ENCODE data around the gene SMAD3.

The SMAD3 gene

DNA sequence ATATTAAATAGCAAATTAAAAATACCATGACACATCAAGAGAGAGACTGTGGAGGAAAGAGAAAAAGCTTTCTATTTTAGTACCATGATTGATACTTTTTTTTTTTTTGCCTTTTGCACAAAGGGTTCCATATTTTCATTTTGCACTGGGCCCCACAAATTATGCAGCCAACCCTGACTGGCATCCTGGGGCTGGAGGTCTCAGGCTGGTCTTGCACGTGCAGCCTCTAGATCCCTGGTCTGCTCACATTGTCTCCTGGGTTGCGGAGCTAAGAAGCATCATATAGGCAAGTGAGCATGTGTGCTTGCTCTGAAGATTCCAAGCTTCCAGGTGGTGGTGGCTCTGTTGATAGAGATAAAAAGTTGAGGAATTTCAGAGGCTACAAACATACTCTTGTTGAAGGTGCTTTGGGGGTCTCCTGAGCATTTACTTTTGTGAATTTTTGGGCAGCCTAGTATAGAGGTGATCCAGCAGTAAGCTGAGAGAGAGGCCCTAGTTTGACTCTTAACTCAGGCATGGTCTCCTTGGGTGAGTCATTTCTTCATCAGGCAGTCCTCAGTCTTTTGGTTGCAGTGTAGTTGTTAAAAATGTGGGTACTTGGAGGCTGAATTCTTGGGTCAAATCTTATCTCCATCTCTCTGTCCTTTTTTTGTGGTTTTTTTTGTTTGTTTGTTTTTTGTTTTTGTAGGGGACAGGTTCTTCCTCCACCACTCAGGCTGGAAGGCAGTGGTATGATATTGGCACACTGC lies 31.3 kb downstream of the SMAD3 start:
- DNase-seq (ENCODE audit: low read depth in 2 of 2), result no peak

- DNase-seq (ENCODE audit: low read depth in 2 of 2), result no peak
Measured at GRCh38 chr15:67097424-67097823, 32.0 kb downstream of the SMAD3 start.

DNA sequence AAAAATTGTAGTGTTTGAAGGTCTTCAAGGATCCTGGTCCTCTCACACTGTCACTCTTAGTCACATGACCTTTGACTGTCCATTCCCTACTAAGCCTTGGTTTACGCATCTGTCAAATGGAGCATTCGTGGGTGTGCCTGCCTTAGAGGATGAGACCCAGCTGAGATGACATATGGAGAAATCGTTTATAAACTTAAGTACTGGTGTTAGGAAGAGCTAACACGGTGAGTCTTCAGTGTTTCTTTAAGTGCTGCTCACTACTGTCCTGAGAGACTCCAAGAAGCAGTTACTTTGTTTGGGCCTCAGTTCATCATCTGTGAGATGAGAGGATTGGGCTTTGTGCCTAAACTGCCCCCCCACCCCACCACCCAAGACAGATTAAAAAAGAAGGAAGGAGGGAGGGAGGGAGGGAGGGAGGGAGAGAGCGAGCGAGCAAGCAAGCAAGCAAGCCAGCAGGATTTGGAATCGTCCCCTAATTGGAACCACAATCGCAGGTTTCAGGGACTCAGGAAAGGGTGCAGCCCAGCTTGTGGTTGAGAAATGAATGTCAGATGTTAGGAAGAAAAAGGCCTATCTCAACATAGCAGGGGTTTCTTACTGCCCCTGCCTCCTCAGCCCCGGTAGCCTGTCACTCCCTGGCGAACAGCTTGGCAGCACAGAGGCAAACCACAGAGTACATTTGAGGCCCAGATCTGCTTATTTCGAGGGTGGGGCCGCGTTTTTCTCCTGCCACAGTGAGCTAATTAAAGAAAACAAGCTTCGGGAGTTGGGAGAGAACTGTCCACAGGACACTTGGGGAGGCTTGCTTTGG lies 32.7 kb downstream of the SMAD3 start:
- no peak for DNase-seq (ENCODE audit: low read depth in 2 of 2)

- DNase-seq (ENCODE audit: low read depth in 2 of 2), result no peak
Measured at GRCh38 chr15:67098768-67099282, 33.4 kb downstream of the SMAD3 start.

- DNase-seq (ENCODE audit: low read depth in 2 of 2), result no peak
Measured at GRCh38 chr15:67100124-67100791, 34.9 kb downstream of the SMAD3 start.

DNA sequence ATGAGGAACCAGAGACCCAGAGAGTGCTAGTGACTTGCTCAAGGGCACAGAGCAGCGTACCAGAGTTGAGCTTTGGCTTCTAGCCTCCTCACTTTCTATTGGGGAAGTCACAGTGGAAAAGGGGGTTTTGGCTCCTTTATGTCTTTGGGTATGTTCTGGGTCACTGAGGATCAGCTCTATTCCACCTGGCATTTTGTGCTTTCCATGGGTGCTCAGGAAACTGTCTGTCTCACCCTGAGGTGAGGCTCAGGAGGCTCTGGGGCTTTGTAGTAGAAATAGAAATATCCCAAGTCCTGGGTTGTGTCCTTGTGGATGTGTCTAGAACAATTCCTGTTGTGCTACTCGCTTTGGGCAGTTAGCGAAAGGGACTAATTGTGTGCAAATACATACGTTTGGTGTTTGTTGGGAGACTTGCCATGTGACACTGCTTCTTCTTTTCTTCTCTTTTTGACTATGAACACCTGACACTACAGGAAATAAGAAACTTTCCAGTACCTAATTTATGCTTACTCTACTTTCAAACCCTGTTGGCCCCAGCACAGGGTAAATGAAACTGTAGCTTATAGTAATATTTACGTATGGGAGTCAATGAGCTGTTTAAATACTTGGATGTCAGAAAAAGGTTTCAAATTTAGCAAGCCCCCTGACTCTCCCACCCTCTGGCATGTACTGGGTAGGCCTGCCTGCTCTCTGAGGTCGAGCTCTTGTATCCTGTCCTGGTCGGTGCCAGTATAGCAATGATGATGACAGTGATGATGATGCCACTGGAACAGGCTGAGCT lies 35.6 kb downstream of the SMAD3 start:
- no peak for DNase-seq (ENCODE audit: low read depth in 2 of 2)

DNA sequence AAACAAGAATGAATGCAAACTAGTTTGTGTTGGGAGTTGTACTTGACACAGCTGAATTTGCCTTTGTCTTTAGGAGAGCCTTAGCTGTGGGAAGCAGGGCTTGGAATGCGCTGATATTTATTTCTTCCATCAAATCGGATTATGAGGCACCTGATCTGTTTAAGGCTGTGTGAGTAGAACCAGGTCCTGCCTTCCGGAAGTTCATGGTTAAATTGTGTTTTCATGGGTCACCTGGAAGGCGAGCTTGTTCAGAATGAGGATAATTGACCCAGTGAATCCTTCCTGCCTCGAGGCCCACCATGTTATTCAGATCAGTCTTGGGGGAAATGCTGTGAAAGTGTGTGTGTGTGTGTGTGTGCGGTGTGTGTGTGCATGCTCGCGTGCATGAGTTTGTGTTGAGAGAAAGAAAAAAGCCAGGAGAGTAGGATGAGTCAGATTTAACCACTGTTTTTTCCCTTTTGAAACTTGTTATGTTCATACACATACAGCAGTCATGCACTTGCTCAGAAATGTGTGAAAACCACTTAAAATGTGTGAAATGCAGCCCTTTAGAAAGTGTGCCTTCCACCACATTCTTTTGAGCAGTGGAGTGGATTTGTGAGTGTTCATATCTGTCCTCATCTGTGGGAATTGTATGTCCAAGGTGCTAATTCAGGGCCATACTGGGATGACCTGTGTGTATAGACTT lies 36.7 kb downstream of the SMAD3 start:
- DNase-seq (ENCODE audit: low read depth in 2 of 2), result peak in 1 of 2 donors; percentile 49

DNA sequence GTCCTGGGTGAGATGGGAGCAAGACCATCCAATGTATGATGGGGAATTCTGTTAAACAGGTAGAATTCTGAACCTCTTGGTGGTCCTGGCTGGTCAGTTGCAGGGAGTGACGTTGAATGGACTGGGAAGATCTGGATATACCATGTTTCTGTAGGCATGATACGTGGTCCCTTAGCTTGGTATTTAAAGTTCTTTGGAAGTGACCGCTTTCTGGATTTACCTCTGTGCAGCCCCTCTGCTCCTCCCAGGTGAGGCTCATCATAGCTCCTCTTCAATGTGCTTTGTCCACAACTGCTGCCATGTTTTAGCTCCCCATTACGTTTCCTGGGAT lies 37.2 kb downstream of the SMAD3 start:
- no peak for DNase-seq (ENCODE audit: low read depth in 2 of 2)

GRCh38 chr15:67103021-67103420 lies 37.6 kb downstream of the SMAD3 start:
- no peak for DNase-seq (ENCODE audit: low read depth in 2 of 2)

DNA sequence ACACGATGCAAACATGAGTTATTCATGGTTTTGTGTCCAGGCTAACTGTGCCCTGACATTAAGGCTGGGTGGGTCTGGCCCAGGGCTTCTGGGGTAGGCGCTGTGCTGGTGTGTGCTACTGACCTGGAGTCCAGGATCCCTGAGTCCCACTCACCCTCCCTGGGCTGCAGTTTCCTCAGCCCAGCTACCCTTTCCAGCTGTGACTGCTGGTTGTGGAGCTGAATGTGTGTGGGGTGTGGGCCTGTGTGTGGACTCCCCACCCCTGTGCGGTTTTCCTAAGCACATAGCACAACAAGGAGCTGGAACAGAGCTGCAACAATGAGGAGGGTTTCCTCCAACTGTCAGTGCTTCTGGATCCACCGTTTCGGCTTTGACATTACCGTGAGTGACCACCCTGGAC lies 38.0 kb downstream of the SMAD3 start:
- DNase-seq (ENCODE audit: low read depth in 2 of 2), result no peak

GRCh38 chr15:67103869-67104268 lies 38.5 kb downstream of the SMAD3 start:
- no peak for DNase-seq (ENCODE audit: low read depth in 2 of 2)

DNA sequence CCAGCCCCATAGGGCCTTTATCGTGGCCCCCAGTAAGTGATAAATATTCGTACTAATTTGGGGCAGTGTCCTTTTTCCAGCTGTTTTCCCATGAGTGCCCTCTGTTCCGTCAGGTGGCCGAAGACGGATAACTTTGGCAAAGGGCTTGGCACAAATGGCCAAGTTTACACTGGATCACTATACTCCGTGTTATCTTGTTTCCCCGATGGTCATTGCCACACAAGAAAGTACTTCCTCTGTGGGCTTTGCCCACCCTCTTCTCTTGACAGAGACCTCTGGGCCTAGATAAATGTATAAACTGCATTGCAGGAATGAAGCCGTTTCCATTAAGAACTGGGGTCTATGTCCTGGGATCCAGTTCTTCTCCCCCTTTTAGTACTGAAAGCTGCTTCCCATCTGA lies 39.1 kb downstream of the SMAD3 start:
- no peak for DNase-seq (ENCODE audit: low read depth in 2 of 2)

DNA sequence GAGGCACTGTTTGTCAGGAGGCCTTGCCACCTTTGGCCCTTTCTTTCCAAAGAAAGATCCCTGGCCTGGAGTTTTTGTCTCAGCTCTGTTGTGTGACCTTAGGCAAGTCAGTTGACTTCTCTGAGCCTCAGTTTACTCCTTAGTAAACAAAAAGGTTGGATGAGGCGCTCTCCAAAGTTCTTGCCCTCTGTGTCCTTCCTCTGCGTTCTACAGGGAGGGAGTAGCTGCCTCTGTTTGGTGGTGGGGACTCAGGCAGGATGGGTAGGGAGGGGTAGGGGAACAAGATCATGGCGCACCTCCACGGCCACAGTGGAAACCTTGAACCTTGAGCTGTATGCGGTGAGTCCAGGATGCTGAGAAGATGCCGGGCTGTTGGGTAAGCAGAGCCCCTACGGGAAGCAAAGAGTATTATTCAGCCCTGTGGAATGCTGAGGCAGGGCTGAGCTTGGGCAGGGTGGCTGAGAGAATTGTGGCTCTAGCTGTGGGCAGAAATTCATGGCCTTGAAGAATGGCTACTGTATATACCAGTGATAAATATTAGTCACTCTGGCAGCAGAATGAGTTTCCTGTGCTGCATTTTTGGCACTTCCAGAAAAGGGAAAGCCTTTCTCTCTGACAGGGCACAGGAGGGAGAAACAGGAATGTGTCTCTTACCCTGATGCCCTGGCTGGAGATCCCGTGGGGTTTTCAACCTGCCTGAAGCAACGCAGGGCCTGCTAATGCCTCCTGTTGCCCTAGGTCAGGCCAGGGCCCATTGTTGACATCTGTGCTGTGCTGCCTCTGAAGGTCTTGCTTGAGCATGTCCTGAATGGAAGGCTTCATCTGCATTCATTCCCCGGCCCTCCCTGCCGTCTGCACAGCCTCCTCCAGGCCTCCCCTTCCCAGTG lies 39.9 kb downstream of the SMAD3 start:
- no peak for DNase-seq (ENCODE audit: low read depth in 2 of 2)

GRCh38 chr15:67105991-67106763 lies 40.8 kb downstream of the SMAD3 start:
- no peak for DNase-seq (ENCODE audit: low read depth in 2 of 2)

DNA sequence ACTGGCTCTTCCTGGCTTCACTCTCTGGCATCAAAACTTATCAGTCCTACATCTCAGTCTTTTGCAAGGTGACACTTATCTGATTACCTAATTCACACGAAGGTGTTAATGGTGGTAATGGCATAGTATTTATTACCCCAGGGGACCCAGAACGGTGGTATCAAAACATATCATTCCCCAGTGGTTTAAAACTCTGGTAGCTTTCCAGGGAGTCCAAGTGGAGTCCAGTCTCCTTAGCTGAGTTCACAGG lies 41.3 kb downstream of the SMAD3 start:
- no peak for DNase-seq (ENCODE audit: low read depth in 2 of 2)

GRCh38 chr15:67107014-67107812 lies 41.8 kb downstream of the SMAD3 start:
- DNase-seq (ENCODE audit: low read depth in 2 of 2), result no peak

DNA sequence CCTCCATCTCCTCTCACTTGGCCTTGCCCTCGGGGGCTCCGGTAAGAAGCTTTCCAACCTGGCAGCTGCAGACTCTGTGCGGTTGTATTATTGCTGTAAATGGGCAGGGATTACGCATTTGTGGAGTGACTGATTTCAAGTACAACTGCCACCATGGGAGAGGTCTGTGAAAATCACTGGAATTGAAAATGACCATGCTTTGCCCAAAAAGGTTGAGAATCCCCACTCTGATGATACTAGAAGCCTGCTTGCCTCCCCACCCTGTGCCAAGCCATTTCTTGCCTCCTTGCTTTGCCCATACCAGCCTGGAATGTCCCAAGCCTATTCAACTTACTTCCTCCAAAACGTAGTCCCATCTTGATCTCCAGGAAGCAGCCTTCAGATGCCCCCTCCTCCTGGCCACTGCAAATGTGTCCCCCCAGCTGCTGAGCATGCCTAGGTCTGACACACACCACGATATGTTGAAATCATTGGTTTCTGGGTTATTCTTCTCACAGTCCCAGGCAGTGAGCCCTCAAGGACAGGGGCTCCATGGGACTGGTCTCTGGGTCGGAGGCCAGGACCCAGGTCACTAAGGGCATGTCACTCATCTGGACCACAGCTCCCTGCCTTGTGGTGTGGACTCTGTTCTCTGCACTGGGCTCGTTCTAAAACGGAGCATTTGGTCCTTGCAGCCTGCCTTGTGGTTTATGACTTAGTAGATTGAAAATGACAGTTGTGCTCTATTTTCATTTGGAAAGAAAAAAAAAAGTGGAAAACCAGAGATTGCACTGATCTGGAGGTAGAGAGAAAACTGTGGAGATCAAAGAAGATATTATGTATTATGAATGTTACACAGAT lies 42.9 kb downstream of the SMAD3 start:
- no peak for DNase-seq (ENCODE audit: low read depth in 2 of 2)
